ENCODE results near the gene OR2V1.

DNA sequence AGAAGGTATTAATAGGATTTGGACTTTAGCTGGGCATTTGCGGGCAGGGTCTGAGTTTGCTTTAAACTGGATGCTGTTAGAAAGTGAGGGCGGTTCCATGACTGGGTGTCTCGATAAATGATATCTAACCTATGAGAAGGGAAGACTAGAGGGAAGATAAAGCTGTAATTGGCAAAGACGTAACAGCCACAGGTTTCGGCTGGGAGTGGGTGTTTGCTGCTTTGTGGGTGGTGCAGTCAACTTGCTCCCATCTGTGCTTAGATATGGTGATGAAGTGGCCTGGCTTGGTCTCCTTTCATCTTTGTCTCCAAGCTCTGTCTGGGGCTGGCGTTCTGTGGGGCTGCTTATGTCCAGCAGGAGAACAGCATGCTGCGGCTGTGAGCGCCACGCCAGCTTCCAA, 23.3 kb downstream of the OR2V1 start:
- TF ChIP-seq, protein P1, sequence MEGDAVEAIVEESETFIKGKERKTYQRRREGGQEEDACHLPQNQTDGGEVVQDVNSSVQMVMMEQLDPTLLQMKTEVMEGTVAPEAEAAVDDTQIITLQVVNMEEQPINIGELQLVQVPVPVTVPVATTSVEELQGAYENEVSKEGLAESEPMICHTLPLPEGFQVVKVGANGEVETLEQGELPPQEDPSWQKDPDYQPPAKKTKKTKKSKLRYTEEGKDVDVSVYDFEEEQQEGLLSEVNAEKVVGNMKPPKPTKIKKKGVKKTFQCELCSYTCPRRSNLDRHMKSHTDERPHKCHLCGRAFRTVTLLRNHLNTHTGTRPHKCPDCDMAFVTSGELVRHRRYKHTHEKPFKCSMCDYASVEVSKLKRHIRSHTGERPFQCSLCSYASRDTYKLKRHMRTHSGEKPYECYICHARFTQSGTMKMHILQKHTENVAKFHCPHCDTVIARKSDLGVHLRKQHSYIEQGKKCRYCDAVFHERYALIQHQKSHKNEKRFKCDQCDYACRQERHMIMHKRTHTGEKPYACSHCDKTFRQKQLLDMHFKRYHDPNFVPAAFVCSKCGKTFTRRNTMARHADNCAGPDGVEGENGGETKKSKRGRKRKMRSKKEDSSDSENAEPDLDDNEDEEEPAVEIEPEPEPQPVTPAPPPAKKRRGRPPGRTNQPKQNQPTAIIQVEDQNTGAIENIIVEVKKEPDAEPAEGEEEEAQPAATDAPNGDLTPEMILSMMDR (IDR thresholded peaks at IDR 0.05; ENCODE audit: borderline replicate concordance, extremely low read depth, low read length, poor library complexity, severe bottlenecking) = no peak
- no peak for TF ChIP-seq EZH2 (IDR thresholded peaks at IDR 0.05; ENCODE audit: borderline replicate concordance, low read depth, low read length, severe bottlenecking)
